Fibroblast of pulmonary artery (primary cell): Measurements from ENCODE around the gene EDAR.

Source experiments
- DNase-seq: peaks from one replicate; pipeline ENCODE4 v3.0.0-alpha.2; 2010; ENCODE audit warnings: low read depth
- H3K4me3 ChIP-seq: replicated peaks from 2 replicates; pipeline ENCODE4 v1.5.1; 2011; ENCODE audit warnings: low read depth, mild to moderate bottlenecking, control low read depth, low read length, moderate library complexity
- CTCF ChIP-seq: IDR thresholded peaks from 2 replicates; pipeline ENCODE4 v1.5.1; 2011; ENCODE audit warnings: mild to moderate bottlenecking, control low read depth, low read length, inconsistent platforms; ENCODE audit errors: missing control alignments

The EDAR gene

GRCh38 chr2:108847000-108847399 is 142.0 kb downstream of the EDAR start:
- DNase-seq: no peak
- H3K4me3 ChIP-seq: no peak overlapping the region
- no peak for TF ChIP-seq CTCF

GRCh38 chr2:108845923-108846322 is 143.1 kb downstream of the EDAR start:
- TF ChIP-seq CTCF: no peak
- no peak for DNase-seq
- H3K4me3 ChIP-seq: no peak overlapping the region
